LNCAP (cell line): ENCODE data around the gene NEURL3.

Experiments used
- CTCF ChIP-seq: fragments of 450-650 bp; IDR thresholded peaks from 2 replicates; pipeline ENCODE4 v1.5.1; 2017; ENCODE audit warnings: mild to moderate bottlenecking

NEURL3 gene

GRCh38 chr2:96464651-96465050 is 40.5 kb downstream of the NEURL3 start:
- no peak for TF ChIP-seq CTCF

GRCh38 chr2:96464061-96464460 is 41.1 kb downstream of the NEURL3 start:
- no peak for TF ChIP-seq CTCF

GRCh38 chr2:96463119-96463518 is 42.0 kb downstream of the NEURL3 start:
- no peak for TF ChIP-seq CTCF

GRCh38 chr2:96452053-96452452 is 53.1 kb downstream of the NEURL3 start:
- TF ChIP-seq CTCF, result no peak

GRCh38 chr2:96449637-96450036 is 55.5 kb downstream of the NEURL3 start:
- TF ChIP-seq CTCF, result no peak

- no peak for TF ChIP-seq CTCF
Measured at GRCh38 chr2:96449174-96449573, 56.0 kb downstream of the NEURL3 start.

- no peak for TF ChIP-seq CTCF
Measured at GRCh38 chr2:96447726-96448125, 57.4 kb downstream of the NEURL3 start.
